GM23248 (cell line): ENCODE data around the gene ANKMY2. TPM values are rescaled to one million over a fixed set of nuclear protein-coding genes. Genes with fewer than 3 reads are reported as not detected.

ENCODE experiments used
- DNase-seq: peaks from one replicate; pipeline ENCODE4 v3.0.0-alpha.2; 2015
- H2AFZ ChIP-seq: fragments of 200-600 bp; sonication (generic); 2 replicates; pipeline ENCODE4 v1.6.1; 2016; ENCODE audit warnings: antibody characterized with exemption
- H3F3A ChIP-seq: fragments of 200-600 bp; sonication (generic); 2 replicates; pipeline ENCODE4 v1.6.1; 2016; ENCODE audit warnings: mild to moderate bottlenecking, antibody characterized with exemption, mixed run types; ENCODE audit not compliant: insufficient read depth
- H3K27ac ChIP-seq: fragments of 200-600 bp; sonication (generic); 2 replicates; pipeline ENCODE4 v1.5.1; 2016; ENCODE audit warnings: mild to moderate bottlenecking
- H3K27me3 ChIP-seq: fragments of 200-600 bp; sonication (generic); replicated peaks from 2 replicates; pipeline ENCODE4 v1.6.1; 2016; ENCODE audit warnings: mild to moderate bottlenecking; ENCODE audit not compliant: insufficient read depth
- H3K36me3 ChIP-seq: fragments of 200-600 bp; sonication (generic); 2 replicates; pipeline ENCODE4 v1.6.1; 2016; ENCODE audit warnings: low read depth, mild to moderate bottlenecking
- H3K4me1 ChIP-seq: fragments of 200-600 bp; sonication (generic); 2 replicates; pipeline ENCODE4 v1.6.1; 2016; ENCODE audit warnings: mild to moderate bottlenecking; ENCODE audit not compliant: insufficient read depth
- H3K4me2 ChIP-seq: fragments of 200-600 bp; sonication (generic); one replicate; pipeline ENCODE4 v1.6.1; 2016; ENCODE audit warnings: mild to moderate bottlenecking; ENCODE audit not compliant: unreplicated experiment
- H3K4me3 ChIP-seq: fragments of 200-600 bp; sonication (generic); 2 replicates; pipeline ENCODE4 v1.5.1; 2016; ENCODE audit warnings: mild to moderate bottlenecking
- H3K79me2 ChIP-seq: fragments of 200-600 bp; sonication (generic); 2 replicates; pipeline ENCODE4 v1.6.1; 2016; ENCODE audit warnings: mild to moderate bottlenecking; ENCODE audit not compliant: insufficient read depth
- H3K9ac ChIP-seq: fragments of 200-600 bp; sonication (generic); 2 replicates; pipeline ENCODE4 v1.6.1; 2016; ENCODE audit warnings: mild to moderate bottlenecking
- H3K9me2 ChIP-seq: fragments of 200-600 bp; sonication (generic); 2 replicates; pipeline ENCODE4 v1.6.1; 2016; ENCODE audit warnings: mixed run types, mild to moderate bottlenecking, moderate library complexity; ENCODE audit not compliant: insufficient read depth
- H3K9me3 ChIP-seq: fragments of 200-600 bp; sonication (generic); one replicate; pipeline ENCODE4 v1.6.1; 2017; ENCODE audit warnings: low read depth
- H4K20me1 ChIP-seq: fragments of 200-600 bp; sonication (generic); 2 replicates; pipeline ENCODE4 v1.6.0; 2016; ENCODE audit not compliant: insufficient read depth
- EZH2 ChIP-seq: fragments of 200-600 bp; sonication (generic); IDR thresholded peaks from 2 replicates; pipeline ENCODE4 v1.6.1; 2018; ENCODE audit warnings: antibody characterized with exemption, mild to moderate bottlenecking; ENCODE audit not compliant: insufficient read depth, poor library complexity, severe bottlenecking
- EZH2phosphoT487 ChIP-seq: fragments of 200-600 bp; sonication (generic); IDR thresholded peaks from 2 replicates; pipeline ENCODE4 v1.6.1; 2018; ENCODE audit warnings: antibody characterized with exemption, moderate library complexity, mild to moderate bottlenecking, low read depth; ENCODE audit not compliant: insufficient read depth
- WGBS, 2 experiments: methylation state at CpG; one replicate each; pipeline ENCODE4 v1.1.6; 2015 to 2017; ENCODE audit warnings: low lambda C conversion rate in 2 of 2, low coverage in 1 of 2; ENCODE audit errors: missing lambda C conversion rate in 2 of 2; 5-methylcytosine and 5-hydroxymethylcytosine counted together
- in situ Hi-C: fragments of 300-500 bp; cut with MboI; formaldehyde crosslinking; loops from 2 replicates; pipeline ENCODE4 v1.15.0; 2020
- polyA plus RNA-seq: library from polyadenylated mRNA; unstranded; fragments of >200 nt; fragmentation: Nextera tagmentation; extraction: Ambion mirVana; gene quantifications from 2 replicates; pipeline ENCODE4 v1.2.1, GENCODE V29; 2016
- total RNA-seq: library from RNA; depleted of rRNA; stranded (reverse); fragments of >200 nt; shearing (Covaris generic); gene quantifications from 2 replicates; pipeline ENCODE4 v1.2.3, GENCODE V29; 2014

Gene ANKMY2
- total and polyA plus RNA-seq, 2 experiments from 2014 or later, result 19.3 to 23.1 TPM

DNA sequence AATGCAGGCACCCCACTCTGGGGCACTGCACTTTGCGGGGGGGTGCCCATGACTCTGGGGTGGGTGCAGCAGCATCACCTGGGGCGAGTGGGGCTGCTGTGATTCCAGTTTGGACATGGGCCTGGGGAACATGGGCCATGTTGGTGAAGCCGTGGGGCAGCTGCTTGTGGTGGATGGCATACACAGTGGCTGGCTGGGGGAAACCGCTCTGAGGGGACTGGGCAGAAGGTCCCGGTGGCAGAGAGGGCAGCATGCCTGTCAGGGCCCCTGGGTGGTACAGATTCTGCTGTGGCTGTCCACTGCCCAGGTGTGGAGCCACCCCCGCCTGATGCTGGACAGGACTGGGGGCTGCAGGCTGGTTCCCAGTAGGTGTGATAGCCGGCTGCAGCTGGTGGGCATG, 61.7 kb downstream of the ANKMY2 start:
- H3K9me2 ChIP-seq, result no peaks in the 10 kb centered on the region
- 86 to 90% methylated on average over 6 to 7 of the region's 7 CpGs for WGBS, 2 experiments
- H3K36me3 ChIP-seq, result no peaks in the 10 kb centered on the region
- no peaks in the 10 kb centered on the region for H4K20me1 ChIP-seq
- H3K27me3 ChIP-seq, result no peaks in the 10 kb centered on the region
- no peaks in the 10 kb centered on the region for H3K79me2 ChIP-seq
- H3K27ac ChIP-seq, result no peak overlapping the region
- H3K4me3 ChIP-seq, result no peak overlapping the region
- no peak overlapping the region for H3K9ac ChIP-seq
- H2AFZ ChIP-seq, result no peak overlapping the region
- in situ Hi-C loops, result no loop called here
- no peaks in the 10 kb centered on the region for H3F3A ChIP-seq
- no peak overlapping the region for H3K4me2 ChIP-seq
- no peak for DNase-seq
- no peaks in the 10 kb centered on the region for H3K4me1 ChIP-seq
- TF ChIP-seq EZH2, result no peak
- no peak for TF ChIP-seq EZH2phosphoT487
- H3K9me3 ChIP-seq, result no peaks in the 10 kb centered on the region

DNA sequence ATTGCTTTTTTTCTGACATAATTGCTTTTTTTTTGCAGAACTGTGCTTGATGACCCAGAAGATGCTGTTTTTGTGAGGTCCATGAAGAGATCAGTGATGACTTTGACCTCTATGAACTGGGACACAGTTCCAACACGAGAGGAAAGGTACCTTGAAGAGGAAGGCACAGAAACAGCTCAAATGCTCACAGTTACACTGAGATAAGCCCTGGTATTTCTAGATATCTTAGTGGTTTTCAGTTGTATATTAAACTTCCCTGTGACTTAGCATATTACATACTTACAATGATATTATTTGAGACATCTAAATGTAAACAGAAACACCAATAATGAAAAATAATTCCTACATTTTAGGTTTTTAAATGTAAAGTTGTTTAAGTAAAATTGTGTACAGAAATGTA, 64.3 kb downstream of the ANKMY2 start:
- H3K79me2 ChIP-seq, result no peaks in the 10 kb centered on the region
- H3K27me3 ChIP-seq, result no peaks in the 10 kb centered on the region
- no peaks in the 10 kb centered on the region for H3K36me3 ChIP-seq
- 40 to 56% methylated on average over 1 of the region's 1 CpG for WGBS, 2 experiments
- no peak for DNase-seq
- no peaks in the 10 kb centered on the region for H3F3A ChIP-seq
- no peak overlapping the region for H3K4me2 ChIP-seq
- H4K20me1 ChIP-seq, result no peaks in the 10 kb centered on the region
- no peaks in the 10 kb centered on the region for H3K9me2 ChIP-seq
- H3K4me3 ChIP-seq, result no peak overlapping the region
- no peak overlapping the region for H3K9ac ChIP-seq
- TF ChIP-seq EZH2 (no peak), EZH2phosphoT487 (no peak)
- in situ Hi-C loops, result no loop called here
- no peaks in the 10 kb centered on the region for H3K4me1 ChIP-seq
- no peak overlapping the region for H2AFZ ChIP-seq
- no peak overlapping the region for H3K27ac ChIP-seq
- H3K9me3 ChIP-seq, result no peaks in the 10 kb centered on the region

DNA sequence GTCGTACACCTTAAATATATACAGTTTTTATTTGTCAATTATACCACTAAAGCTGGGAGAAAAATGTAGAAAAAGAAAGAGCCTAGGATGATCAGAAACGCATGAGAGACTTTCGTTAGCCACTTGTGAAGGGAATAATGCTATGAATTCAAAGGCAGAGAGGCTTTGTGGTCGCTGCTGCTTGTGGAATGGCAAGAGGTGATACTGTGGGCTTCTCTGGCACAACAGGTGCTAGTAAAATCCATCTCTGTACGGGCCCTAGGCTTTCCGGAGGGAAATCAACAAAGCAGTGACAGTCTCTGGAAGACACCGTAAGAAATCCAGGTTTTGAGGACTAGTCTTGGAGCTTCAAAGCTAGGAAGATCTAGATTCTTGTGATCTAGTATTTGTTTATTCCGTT, 66.3 kb downstream of the ANKMY2 start:
- Histone ChIP-seq H3K27me3 (no peaks in the 10 kb centered on the region), H3F3A (no peaks in the 10 kb centered on the region), H2AFZ (no peak overlapping the region), H3K36me3 (no peaks in the 10 kb centered on the region), H3K4me3 (no peak overlapping the region), H3K9me3 (no peaks in the 10 kb centered on the region), H3K79me2 (no peaks in the 10 kb centered on the region), H3K9me2 (no peaks in the 10 kb centered on the region), H3K4me2 (no peak overlapping the region), H3K27ac (no peak overlapping the region), H3K4me1 (no peaks in the 10 kb centered on the region), H3K9ac (no peak overlapping the region), H4K20me1 (no peaks in the 10 kb centered on the region)
- in situ Hi-C loops, result no loop called here
- 86 to 90% methylated on average over 8 of the region's 8 CpGs for WGBS, 2 experiments
- no peak for TF ChIP-seq EZH2
- TF ChIP-seq EZH2phosphoT487, result no peak
- DNase-seq, result no peak

DNA sequence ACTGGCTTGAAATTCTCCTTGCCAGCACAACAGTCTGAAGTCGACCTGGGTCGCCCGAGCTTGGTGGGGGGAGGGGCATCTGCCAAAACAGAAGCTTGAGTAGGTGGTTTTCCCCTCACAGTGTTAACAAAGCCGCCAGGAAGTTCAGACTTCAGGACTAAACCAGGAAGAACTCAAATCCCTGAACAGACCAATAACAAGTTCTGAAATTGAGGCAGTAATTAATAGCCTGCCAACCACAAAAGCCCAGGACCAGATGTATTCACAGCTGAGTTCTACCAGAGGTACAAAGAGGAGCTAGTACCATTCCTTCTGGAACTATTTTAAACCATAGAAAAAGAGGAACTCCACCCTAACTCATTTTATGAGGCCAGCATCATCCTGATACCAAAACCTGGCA, 73.6 kb downstream of the ANKMY2 start:
- H3F3A ChIP-seq, result no peaks in the 10 kb centered on the region
- 62 to 65% methylated on average over 4 of the region's 4 CpGs for WGBS, 2 experiments
- H3K27ac ChIP-seq, result no peak overlapping the region
- H3K9ac ChIP-seq, result no peak overlapping the region
- no peak for TF ChIP-seq EZH2
- no peak for TF ChIP-seq EZH2phosphoT487
- no peak overlapping the region for H3K4me2 ChIP-seq
- no peaks in the 10 kb centered on the region for H3K4me1 ChIP-seq
- no peaks in the 10 kb centered on the region for H3K27me3 ChIP-seq
- no peak overlapping the region for H3K4me3 ChIP-seq
- no peaks in the 10 kb centered on the region for H3K9me2 ChIP-seq
- no peak overlapping the region for H2AFZ ChIP-seq
- H4K20me1 ChIP-seq, result no peaks in the 10 kb centered on the region
- H3K79me2 ChIP-seq, result no peaks in the 10 kb centered on the region
- DNase-seq, result no peak
- H3K36me3 ChIP-seq, result no peaks in the 10 kb centered on the region
- no peaks in the 10 kb centered on the region for H3K9me3 ChIP-seq
- in situ Hi-C loops, result loop anchor here (25.0 kb wide), 1 partner anchor 1260 kb away; no protein-coding TSS in a partner anchor

DNA sequence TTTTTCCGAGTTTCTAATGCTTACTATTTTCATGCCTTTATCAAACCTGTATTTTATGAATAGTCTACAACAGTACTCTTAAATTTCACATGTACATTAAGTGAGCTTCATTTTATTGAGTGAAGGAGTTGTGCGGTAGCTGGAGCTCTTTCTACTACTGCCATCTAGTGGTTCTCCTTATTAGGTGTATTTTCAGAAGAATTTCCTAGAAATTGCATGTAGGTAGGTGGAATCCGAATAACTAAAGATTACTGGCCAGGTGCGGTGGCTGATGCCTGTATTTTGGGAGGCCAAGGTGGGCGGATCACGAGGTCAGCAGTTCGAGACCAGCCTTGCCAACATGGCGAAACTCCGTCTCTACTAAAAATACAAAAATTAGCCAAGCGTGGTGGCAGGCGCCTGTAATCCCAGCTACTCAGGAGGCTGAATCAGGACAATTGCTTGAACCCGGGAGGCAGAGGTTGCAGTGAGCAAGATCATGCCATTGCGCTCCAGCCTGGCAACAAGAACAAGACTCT, 80.6 kb downstream of the ANKMY2 start:
- in situ Hi-C loops, result loop anchor here (25.0 kb wide), 1 partner anchor 1253 kb away; no protein-coding TSS in a partner anchor
- DNase-seq, result peak; percentile 66
- Histone ChIP-seq H3K9me3 (no peaks in the 10 kb centered on the region), H3K4me3 (no peak overlapping the region), H3F3A (no peaks in the 10 kb centered on the region), H4K20me1 (no peaks in the 10 kb centered on the region), H3K9ac (no peak overlapping the region), H3K27me3 (no peaks in the 10 kb centered on the region), H3K9me2 (no peaks in the 10 kb centered on the region), H3K36me3 (no peaks in the 10 kb centered on the region), H3K4me2 (no peak overlapping the region), H3K27ac (no peak overlapping the region), H3K4me1 (no peaks in the 10 kb centered on the region), H3K79me2 (no peaks in the 10 kb centered on the region), H2AFZ (no peak overlapping the region; the same call in 1 of the 2 replicates)
- TF ChIP-seq EZH2, result no peak
- TF ChIP-seq EZH2phosphoT487, result no peak
- WGBS, 2 experiments, result 21 to 27% methylated on average over 13 of the region's 13 CpGs
